ENCODE data around the gene MRPL9.

GRCh38 chr1:151803915-151804314 is 40.6 kb upstream of the MRPL9 start:
- TF ChIP-seq CTCF (IDR thresholded peaks at IDR 0.05 in 4 of 5, conservative IDR thresholded peaks at IDR 0.05 in 1 of 5), result no peak
- TF ChIP-seq POLR2A (IDR thresholded peaks at IDR 0.05), result no peak

Measured in gastrocnemius medialis (tissue), 4 donors.